B cell (primary cell): Measurements from ENCODE around the gene ZNF469. TPM values are rescaled to one million over a fixed set of nuclear protein-coding genes. Genes with fewer than 3 reads are reported as not detected.

ENCODE experiments used
- ATAC-seq: fragments of 200-7000 bp; cut with Tn5 transposase; one replicate; pipeline ENCODE4 v1.10.0; 2021; ENCODE audit warnings: low read depth, mild to moderate bottlenecking, moderate number of reproducible peaks, moderate library complexity
- CTCF ChIA-PET: fragments of 350-600 bp; sonication (Branson Sonifier 250); formaldehyde crosslinking; loops from one replicate; lab custom pipeline; 2021; ENCODE audit warnings: antibody characterized with exemption, inconsistent platforms; lab: Charles Lee
- POLR2A ChIA-PET: fragments of 350-600 bp; sonication (Branson Sonifier 250); formaldehyde crosslinking; loops from one replicate; lab custom pipeline; 2021; ENCODE audit warnings: antibody characterized with exemption; lab: Charles Lee
- DNase-seq: peaks from one replicate; pipeline ENCODE4 v3.0.0; 2013
- H2AFZ ChIP-seq: 2 replicates; pipeline ENCODE4 v1.6.1; 2012; ENCODE audit warnings: mild to moderate bottlenecking, low read depth, low read length; ENCODE audit not compliant: insufficient read depth, poor library complexity, severe bottlenecking
- H3K27ac ChIP-seq, 2 donors: 1 replicate in 1 of 2; 2 replicates in 1 of 2; pipeline ENCODE4 v1.5.1; 2012 to 2013; ENCODE audit warnings: low read length in 2 of 2, mild to moderate bottlenecking in 2 of 2, moderate library complexity in 1 of 2
- H3K27me3 ChIP-seq, 4 experiments: fragments of 200-600 bp in 1 of 4; sonication (generic) in 1 of 4; replicated peaks in 1 of 4; 1 replicate in 2 of 4; 2 replicates in 2 of 4; pipeline versions ENCODE4 v1.6.1 to v1.7.0; 2013 to 2016; ENCODE audit warnings: low read length in 3 of 4, mild to moderate bottlenecking in 2 of 4, mixed read lengths in 1 of 4, moderate library complexity in 1 of 4; ENCODE audit not compliant: insufficient read depth in 4 of 4, control insufficient read depth in 3 of 4; ENCODE audit errors: control extremely low read depth in 1 of 4
- H3K36me3 ChIP-seq, 2 experiments: replicated peaks in 1 of 2; 1 replicate in 1 of 2; 2 replicates in 1 of 2; pipeline versions ENCODE4 v1.6.1 to v1.7.1; 2013; ENCODE audit warnings: low read length in 1 of 2; ENCODE audit not compliant: insufficient read depth in 2 of 2, control insufficient read depth in 1 of 2; ENCODE audit errors: control extremely low read depth in 1 of 2, extremely low read depth in 1 of 2
- H3K4me1 ChIP-seq, 2 donors: fragments of 200-600 bp in 1 of 2; sonication (generic) in 1 of 2; 1 replicate in 1 of 2; 2 replicates in 1 of 2; pipeline versions ENCODE4 v1.5.1 to v1.6.1; 2013 to 2017; ENCODE audit warnings: low read length in 2 of 2; ENCODE audit not compliant: control insufficient read depth in 2 of 2, insufficient read depth in 2 of 2
- H3K4me2 ChIP-seq: replicated peaks from 2 replicates; pipeline ENCODE3; 2012; ENCODE audit warnings: mild to moderate bottlenecking, low read depth, low read length; ENCODE audit not compliant: poor library complexity, severe bottlenecking
- H3K4me3 ChIP-seq, 5 experiments: fragments of 200-600 bp in 1 of 5; sonication (generic) in 1 of 5; 1 replicate in 3 of 5; 2 replicates in 2 of 5; pipeline versions ENCODE4 v1.5.1 to v1.7.0; 2011 to 2016; ENCODE audit warnings: low read length in 4 of 5, mild to moderate bottlenecking in 4 of 5, low read depth in 2 of 5, control low read depth in 1 of 5, moderate library complexity in 1 of 5; ENCODE audit not compliant: insufficient read depth in 1 of 5; ENCODE audit errors: control extremely low read depth in 1 of 5, extremely low read depth in 1 of 5
- H3K79me2 ChIP-seq: fragments of 200-600 bp; sonication (generic); one replicate; pipeline ENCODE4 v1.6.0; 2016; ENCODE audit warnings: low read length; ENCODE audit not compliant: control insufficient read depth, insufficient read depth
- H3K9ac ChIP-seq: fragments of 200-600 bp; sonication (generic); 2 replicates; pipeline ENCODE4 v1.6.1; 2017; ENCODE audit warnings: mild to moderate bottlenecking, low read length, moderate library complexity
- H3K9me3 ChIP-seq, 3 donors: one replicate each; pipeline versions ENCODE4 v1.6.1 to v1.7.1; 2013; ENCODE audit warnings: low read length in 2 of 3; ENCODE audit not compliant: control insufficient read depth in 2 of 3, insufficient read depth in 1 of 3; ENCODE audit errors: control extremely low read depth in 1 of 3
- H4K20me1 ChIP-seq: 2 replicates; pipeline ENCODE4 v1.6.0; 2012; ENCODE audit warnings: mild to moderate bottlenecking, low read length; ENCODE audit not compliant: insufficient read depth, control insufficient read depth, poor library complexity, severe bottlenecking
- H3K27ac Mint-ChIP-seq: one replicate; pipeline ENCODE4 v1.8.0; 2021; ENCODE audit warnings: mixed read lengths
- H3K27me3 Mint-ChIP-seq: one replicate; pipeline ENCODE4 v1.8.0; 2021; ENCODE audit warnings: mixed read lengths
- H3K4me1 Mint-ChIP-seq: one replicate; pipeline ENCODE4 v1.8.0; 2021; ENCODE audit warnings: mixed read lengths
- H3K4me3 Mint-ChIP-seq: one replicate; pipeline ENCODE4 v1.8.0; 2021; ENCODE audit warnings: mixed read lengths
- H3K9me3 Mint-ChIP-seq: one replicate; pipeline ENCODE4 v1.8.0; 2022; ENCODE audit warnings: mixed read lengths; ENCODE audit not compliant: insufficient read depth
- CTCF ChIP-seq: fragments of 200-600 bp; IDR thresholded peaks from one replicate; pipeline ENCODE4 v1.8.0; 2022; ENCODE audit warnings: antibody characterized with exemption, mild to moderate bottlenecking
- EZH2 ChIP-seq: IDR thresholded peaks from 2 replicates; pipeline ENCODE4 v1.6.1; 2012; ENCODE audit warnings: borderline replicate concordance, low read depth, mild to moderate bottlenecking, moderate library complexity, low read length; ENCODE audit not compliant: insufficient read depth, poor library complexity, severe bottlenecking
- WGBS: methylation state at CpG from one replicate; pipeline ENCODE4 v1.1.5; 2013; ENCODE audit warnings: missing lambda C conversion rate; ENCODE audit not compliant: insufficient coverage; 5-methylcytosine and 5-hydroxymethylcytosine counted together
- intact Hi-C: fragments of 100-400 bp; cut with micrococcal nuclease; formaldehyde crosslinking; loops from one replicate; pipeline ENCODE4 v1.10.0; 2022
- polyA plus RNA-seq: library from polyadenylated mRNA; depleted of rRNA; stranded (reverse); fragments of >200 nt; gene quantifications from 2 replicates; pipeline ENCODE4 v1.2.3, GENCODE V29; 2012
- total RNA-seq, 2 donors: library from RNA; stranded (reverse); fragments of 120-200 nt in 1 of 2; gene quantifications; 1 replicate in 1 of 2; 2 replicates in 1 of 2; pipeline versions ENCODE4 v1.2.3 to v1.2.4, GENCODE V29; 2013 to 2022

Gene ZNF469
- total and polyA plus RNA-seq, 2 donors (not counting 1 experiment from before 2014, with no cell fraction given) = 0.25 to 5.9 TPM

GRCh38 chr16:88389191-88389590, 6.4 kb downstream of the ZNF469 start:
- Mint-ChIP-seq H3K9me3 (no peaks in the 10 kb centered on the region), H3K27me3 (peaks cover 49% of the 10 kb centered on the region), H3K27ac (no peak overlapping the region), H3K4me3 (no peak overlapping the region), H3K4me1 (peaks cover 3% of the 10 kb centered on the region)
- Histone ChIP-seq H2AFZ (no peak overlapping the region), H3K9ac (no peak overlapping the region), H3K4me2 (no peak overlapping the region), H3K27ac (no peak overlapping the region), H3K4me1 (peaks cover 5 to 8% of the 10 kb centered on the region in 2 donors), H4K20me1 (no peaks in the 10 kb centered on the region), H3K4me3 (no peak overlapping the region), H3K9me3 (peaks cover 0 to 4% (median 0%) of the 10 kb centered on the region in 3 donors), H3K79me2 (no peaks in the 10 kb centered on the region), H3K36me3 (no peaks in the 10 kb centered on the region), H3K27me3 (peaks cover 0 to 27% (median 8%) of the 10 kb centered on the region in 4 experiments)
- TF ChIP-seq CTCF (no peak), EZH2 (no peak)
- DNase-seq (no peak), ATAC-seq (no peak)
- ChIA-PET POLR2A (no interaction called here), CTCF (interaction anchor here (0.8 kb wide), 1 partner anchor 550 kb away, joined by 3 read pairs; no protein-coding TSS in a partner anchor)
- intact Hi-C loops = no loop called here
- WGBS = 95% methylated on average over 24 of the region's 24 CpGs

- TF ChIP-seq CTCF (no peak), EZH2 (no peak)
- ChIA-PET POLR2A (no interaction called here), CTCF (no interaction called here)
- Histone ChIP-seq H3K9me3 (no peaks in the 10 kb centered on the region), H3K79me2 (no peaks in the 10 kb centered on the region), H4K20me1 (no peaks in the 10 kb centered on the region), H3K9ac (no peak overlapping the region), H2AFZ (no peak overlapping the region), H3K4me3 (no peak overlapping the region), H3K27me3 (peaks cover 0 to 22% (median 6%) of the 10 kb centered on the region in 4 experiments), H3K4me2 (no peak overlapping the region), H3K27ac (no peak overlapping the region), H3K4me1 (peaks cover 0 to 3% of the 10 kb centered on the region in 2 donors), H3K36me3 (no peaks in the 10 kb centered on the region)
- H3K4me1 Mint-ChIP-seq = no peaks in the 10 kb centered on the region
- peaks cover 48% of the 10 kb centered on the region for H3K27me3 Mint-ChIP-seq
- 74% methylated on average over 20 of the region's 20 CpGs for WGBS
- ATAC-seq = no peak
- H3K27ac Mint-ChIP-seq = no peak overlapping the region
- H3K4me3 Mint-ChIP-seq = no peak overlapping the region
- no peaks in the 10 kb centered on the region for H3K9me3 Mint-ChIP-seq
- no peak for DNase-seq
- intact Hi-C loops = no loop called here
Measured at GRCh38 chr16:88389621-88390160, 6.9 kb downstream of the ZNF469 start.
